22Rv1 (cell line): Measurements from ENCODE around the gene AGR2.

Experiments
- H3K27ac ChIP-seq: fragments of 450-650 bp; 2 replicates; pipeline ENCODE4 v1.5.1; 2017
- ZFX ChIP-seq: fragments of 450-650 bp; IDR thresholded peaks from 2 replicates; pipeline ENCODE4 v1.6.1; 2017; ENCODE audit warnings: antibody characterized with exemption, borderline replicate concordance
- TF ChIP-seq, protein P1 (sequence below): fragments of 450-650 bp; IDR thresholded peaks from 2 replicates; pipeline ENCODE4 v1.5.1; 2017; ENCODE audit warnings: mild to moderate bottlenecking

Gene AGR2

DNA sequence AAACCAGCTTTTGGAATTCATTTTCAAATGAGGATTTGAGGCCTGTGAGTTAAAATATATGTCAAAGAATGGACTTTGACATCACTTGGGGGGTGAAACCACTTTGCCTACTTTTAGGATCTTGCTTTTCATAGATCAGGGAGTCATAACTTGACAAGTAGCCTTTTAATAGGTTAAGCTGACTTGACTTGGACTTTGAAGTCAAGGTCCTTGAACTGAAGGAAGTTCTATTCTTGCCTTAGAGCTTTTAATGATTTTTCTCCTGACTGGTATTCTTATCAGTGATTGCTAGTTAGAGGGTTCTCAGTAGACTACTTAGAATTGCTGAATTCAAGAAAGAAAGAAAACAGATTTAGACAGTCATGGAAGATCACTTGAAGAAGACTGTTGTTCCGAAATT lies 17.7 kb downstream of the AGR2 start:
- TF ChIP-seq, protein P1, sequence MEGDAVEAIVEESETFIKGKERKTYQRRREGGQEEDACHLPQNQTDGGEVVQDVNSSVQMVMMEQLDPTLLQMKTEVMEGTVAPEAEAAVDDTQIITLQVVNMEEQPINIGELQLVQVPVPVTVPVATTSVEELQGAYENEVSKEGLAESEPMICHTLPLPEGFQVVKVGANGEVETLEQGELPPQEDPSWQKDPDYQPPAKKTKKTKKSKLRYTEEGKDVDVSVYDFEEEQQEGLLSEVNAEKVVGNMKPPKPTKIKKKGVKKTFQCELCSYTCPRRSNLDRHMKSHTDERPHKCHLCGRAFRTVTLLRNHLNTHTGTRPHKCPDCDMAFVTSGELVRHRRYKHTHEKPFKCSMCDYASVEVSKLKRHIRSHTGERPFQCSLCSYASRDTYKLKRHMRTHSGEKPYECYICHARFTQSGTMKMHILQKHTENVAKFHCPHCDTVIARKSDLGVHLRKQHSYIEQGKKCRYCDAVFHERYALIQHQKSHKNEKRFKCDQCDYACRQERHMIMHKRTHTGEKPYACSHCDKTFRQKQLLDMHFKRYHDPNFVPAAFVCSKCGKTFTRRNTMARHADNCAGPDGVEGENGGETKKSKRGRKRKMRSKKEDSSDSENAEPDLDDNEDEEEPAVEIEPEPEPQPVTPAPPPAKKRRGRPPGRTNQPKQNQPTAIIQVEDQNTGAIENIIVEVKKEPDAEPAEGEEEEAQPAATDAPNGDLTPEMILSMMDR = no peak
- TF ChIP-seq ZFX = no peak
- H3K27ac ChIP-seq = no peak overlapping the region

DNA sequence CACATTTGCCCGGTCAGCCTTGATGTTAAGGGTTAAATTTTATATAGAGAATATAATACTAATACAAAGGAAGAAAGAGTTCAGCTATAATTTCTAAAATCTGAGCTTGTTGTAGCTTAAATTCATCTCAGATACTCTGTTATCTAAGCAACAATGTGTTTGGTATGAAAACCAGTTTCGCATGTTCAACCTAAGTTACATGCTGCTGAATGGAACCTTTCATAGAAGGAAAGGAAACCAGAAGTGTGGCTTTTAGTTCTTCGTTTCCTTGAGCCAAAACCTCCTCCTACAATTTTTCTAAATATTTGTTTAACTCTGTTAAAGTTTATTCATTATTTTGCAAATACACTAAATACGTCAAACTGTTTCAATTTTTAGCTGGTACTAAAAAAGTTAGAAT lies 18.5 kb downstream of the AGR2 start:
- TF ChIP-seq, protein P1 = no peak
- no peak for TF ChIP-seq ZFX
- no peak overlapping the region for H3K27ac ChIP-seq

DNA sequence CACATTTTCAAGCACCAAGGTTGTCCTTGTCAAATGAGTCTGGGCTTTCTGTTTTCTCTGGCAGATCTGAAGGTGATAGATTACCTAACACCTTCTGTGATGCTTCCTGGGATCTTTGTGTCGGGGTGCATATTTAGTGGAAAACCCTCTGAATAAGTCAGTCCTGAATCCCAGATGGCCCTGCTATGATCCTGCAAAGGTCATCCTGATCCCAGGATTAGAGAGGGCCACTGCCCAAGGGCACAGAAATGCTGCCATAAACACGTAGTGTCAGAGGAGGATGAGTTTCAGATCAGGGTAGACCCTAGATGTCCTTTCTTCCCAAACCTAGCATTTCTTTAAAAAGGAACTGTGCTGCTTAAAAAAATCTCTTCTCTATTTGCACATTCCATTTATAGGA lies 19.0 kb downstream of the AGR2 start:
- no peak for TF ChIP-seq ZFX
- TF ChIP-seq, protein P1 = no peak

DNA sequence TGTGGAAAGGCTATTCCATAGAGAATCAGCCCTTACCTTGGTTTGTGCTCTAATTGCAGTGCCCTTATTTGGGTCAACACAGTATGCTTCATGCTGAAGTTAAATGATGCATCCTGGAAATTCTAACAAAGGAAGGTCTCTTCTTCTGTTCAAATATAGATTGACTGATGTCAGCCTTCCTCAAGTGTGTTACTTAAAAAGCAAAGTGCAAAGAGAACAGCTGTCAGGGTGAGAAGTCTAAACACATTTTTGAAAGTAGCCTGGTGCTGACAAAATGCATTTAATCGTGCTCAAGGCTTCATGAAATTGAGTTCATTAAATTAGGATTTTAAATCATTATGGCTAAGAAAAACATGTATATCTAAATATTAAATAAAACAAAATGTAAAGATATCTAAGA lies 19.5 kb downstream of the AGR2 start:
- TF ChIP-seq, protein P1 = no peak
- no peak for TF ChIP-seq ZFX
- no peak overlapping the region for H3K27ac ChIP-seq

More for the DNA sequence above, 19.0 kb downstream of the AGR2 start:
- no peak overlapping the region for H3K27ac ChIP-seq

DNA sequence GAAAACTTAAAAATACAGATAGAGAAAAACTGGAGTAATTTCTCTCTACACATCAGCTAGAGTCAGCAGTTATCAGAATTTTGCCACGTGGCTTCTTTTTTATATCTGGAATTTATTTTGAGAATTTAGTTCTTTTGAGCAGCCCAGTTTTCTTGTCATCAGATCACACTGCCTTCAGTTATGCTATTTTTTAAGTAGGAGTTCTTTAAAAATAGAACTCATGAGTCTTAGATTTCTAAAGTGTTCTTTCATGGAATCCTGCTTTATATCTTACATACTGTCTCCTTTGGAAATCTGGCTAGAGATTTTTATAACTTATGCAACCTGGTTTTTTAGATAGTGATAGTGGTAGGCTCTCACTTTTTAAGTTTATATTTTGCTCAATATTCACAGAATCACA lies 24.2 kb downstream of the AGR2 start:
- H3K27ac ChIP-seq = no peak overlapping the region
- TF ChIP-seq, protein P1 = no peak
- TF ChIP-seq ZFX = no peak

DNA sequence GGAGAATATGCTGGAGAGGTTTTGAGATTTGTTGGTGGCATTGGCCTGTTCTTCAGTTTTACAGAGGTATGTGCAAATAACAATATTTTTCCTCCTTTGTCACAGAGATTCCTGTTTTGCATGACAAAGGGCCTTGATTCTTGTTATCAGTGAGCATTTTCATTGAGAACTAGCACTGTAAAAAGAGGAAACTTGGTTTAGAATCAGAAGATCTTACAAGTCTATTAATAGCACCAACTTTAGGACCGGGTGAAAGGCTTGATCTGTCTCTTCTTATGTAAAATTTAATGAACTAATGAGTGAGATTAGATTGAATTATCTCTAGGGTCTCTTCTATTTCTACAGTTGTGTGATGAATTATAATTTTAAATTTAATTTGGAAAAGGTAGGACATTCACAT lies 25.7 kb downstream of the AGR2 start:
- no peak overlapping the region for H3K27ac ChIP-seq
- TF ChIP-seq, protein P1 = no peak
- TF ChIP-seq ZFX = no peak

DNA sequence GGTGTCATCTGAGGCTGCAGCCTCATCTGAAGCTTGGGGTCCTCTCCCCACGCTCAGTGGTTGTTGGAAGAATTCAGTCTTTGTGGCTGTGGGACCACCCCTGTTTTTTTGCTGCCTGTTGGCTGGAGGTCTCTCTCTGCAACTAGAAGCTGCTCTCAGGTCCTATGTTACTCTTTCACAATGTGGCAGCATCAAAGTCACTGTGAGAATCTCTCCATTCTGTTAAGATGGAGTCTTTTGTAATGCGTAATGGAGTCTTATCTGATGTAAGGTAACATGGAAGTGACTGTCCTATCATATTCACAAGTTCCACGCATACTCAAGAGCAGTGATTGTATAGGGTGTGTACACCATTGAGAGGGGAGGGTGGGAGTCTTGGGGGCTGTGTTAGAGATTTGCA lies 26.3 kb downstream of the AGR2 start:
- TF ChIP-seq ZFX = no peak
- TF ChIP-seq, protein P1 = no peak
- no peak overlapping the region for H3K27ac ChIP-seq
